Measurements from ENCODE around the gene IFITM10. TPM values are rescaled to one million over a fixed set of nuclear protein-coding genes. Genes with fewer than 3 reads are reported as not detected.

Gene IFITM10
- total RNA-seq, 1 donor from 2014 or later = 3.4 TPM

DNA sequence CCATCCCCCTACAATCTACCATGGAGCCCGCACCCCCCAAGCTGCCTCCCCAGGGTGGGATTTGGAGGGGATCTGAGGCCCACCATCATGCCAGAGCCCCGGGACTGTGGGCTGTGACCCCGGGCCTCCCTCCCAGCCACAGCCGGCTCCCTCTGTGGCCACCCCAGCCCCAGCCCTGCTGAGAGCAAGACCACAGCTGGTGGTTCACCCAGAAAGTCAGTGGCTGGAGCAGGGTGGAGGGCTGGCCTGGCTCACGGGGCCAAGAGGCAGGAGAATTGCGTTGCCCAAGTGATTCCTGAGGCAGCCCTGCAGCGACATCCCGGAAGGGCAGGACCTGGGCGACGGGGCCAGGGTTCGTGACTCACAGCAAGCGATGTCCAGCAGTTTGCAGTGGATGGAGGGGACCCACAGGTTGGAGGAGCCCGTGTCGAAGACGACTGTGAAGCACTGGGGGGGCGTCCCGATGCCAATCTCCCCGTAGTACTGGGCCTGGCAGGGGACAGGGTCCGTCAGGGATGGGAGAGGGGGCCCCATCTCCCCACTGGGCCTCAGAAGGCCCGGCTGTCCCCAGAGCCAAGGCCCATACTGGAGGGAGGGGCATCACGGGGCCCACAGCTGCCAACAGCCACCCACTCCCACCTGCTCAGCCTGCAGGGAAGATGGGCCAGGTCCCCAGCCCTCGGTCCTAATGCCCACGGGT, 8.9 kb upstream of the IFITM10 start:
- DNase-seq (ENCODE audit: extremely low spot score, unreplicated experiment) = no peak
- no peak overlapping the region for H3K4me3 Mint-ChIP-seq
- H3K27me3 Mint-ChIP-seq = no peaks in the 10 kb centered on the region
- no peaks in the 10 kb centered on the region for H3K9me3 Mint-ChIP-seq
- H3K27ac Mint-ChIP-seq = no peak overlapping the region
- peaks cover 2% of the 10 kb centered on the region for H3K4me1 Mint-ChIP-seq (ENCODE audit: unreplicated experiment)
- H3K36me3 Mint-ChIP-seq = no peaks in the 10 kb centered on the region
- TF ChIP-seq, protein P1, sequence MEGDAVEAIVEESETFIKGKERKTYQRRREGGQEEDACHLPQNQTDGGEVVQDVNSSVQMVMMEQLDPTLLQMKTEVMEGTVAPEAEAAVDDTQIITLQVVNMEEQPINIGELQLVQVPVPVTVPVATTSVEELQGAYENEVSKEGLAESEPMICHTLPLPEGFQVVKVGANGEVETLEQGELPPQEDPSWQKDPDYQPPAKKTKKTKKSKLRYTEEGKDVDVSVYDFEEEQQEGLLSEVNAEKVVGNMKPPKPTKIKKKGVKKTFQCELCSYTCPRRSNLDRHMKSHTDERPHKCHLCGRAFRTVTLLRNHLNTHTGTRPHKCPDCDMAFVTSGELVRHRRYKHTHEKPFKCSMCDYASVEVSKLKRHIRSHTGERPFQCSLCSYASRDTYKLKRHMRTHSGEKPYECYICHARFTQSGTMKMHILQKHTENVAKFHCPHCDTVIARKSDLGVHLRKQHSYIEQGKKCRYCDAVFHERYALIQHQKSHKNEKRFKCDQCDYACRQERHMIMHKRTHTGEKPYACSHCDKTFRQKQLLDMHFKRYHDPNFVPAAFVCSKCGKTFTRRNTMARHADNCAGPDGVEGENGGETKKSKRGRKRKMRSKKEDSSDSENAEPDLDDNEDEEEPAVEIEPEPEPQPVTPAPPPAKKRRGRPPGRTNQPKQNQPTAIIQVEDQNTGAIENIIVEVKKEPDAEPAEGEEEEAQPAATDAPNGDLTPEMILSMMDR (conservative IDR thresholded peaks at IDR 0.05) = no peak

DNA sequence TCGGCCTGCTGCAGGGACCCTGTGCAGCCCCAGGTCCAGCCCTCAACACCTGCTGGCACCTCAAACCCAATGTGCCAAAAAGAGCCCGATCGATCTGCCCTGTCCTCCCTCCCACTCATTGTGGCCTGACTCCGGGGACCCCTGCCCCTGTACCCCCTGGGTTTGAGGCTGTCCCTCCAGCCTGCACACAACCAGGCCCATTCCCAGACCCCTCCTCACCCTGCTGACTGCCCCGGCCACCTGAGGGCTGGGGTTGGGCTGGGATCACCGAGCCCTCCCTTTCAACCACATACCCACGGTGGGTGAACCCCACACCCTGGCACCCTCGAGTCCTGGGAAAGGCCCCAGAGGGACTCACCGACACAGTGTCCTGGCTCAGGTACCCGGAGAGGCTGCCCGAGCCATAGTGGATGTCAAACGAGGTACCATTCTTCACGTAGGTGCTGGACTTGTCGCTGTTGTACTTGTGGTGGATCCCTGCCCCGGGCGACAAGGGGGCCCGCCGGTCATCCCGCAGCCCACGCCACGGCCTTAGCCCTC, 8.3 kb upstream of the IFITM10 start:
- H3K36me3 Mint-ChIP-seq = no peaks in the 10 kb centered on the region
- H3K4me3 Mint-ChIP-seq = no peak overlapping the region
- H3K4me1 Mint-ChIP-seq (ENCODE audit: unreplicated experiment) = no peaks in the 10 kb centered on the region
- H3K9me3 Mint-ChIP-seq = no peaks in the 10 kb centered on the region
- H3K27me3 Mint-ChIP-seq = no peaks in the 10 kb centered on the region
- TF ChIP-seq, protein P1 (conservative IDR thresholded peaks at IDR 0.05) = no peak
- no peak overlapping the region for H3K27ac Mint-ChIP-seq
- DNase-seq (ENCODE audit: extremely low spot score, unreplicated experiment) = no peak

DNA sequence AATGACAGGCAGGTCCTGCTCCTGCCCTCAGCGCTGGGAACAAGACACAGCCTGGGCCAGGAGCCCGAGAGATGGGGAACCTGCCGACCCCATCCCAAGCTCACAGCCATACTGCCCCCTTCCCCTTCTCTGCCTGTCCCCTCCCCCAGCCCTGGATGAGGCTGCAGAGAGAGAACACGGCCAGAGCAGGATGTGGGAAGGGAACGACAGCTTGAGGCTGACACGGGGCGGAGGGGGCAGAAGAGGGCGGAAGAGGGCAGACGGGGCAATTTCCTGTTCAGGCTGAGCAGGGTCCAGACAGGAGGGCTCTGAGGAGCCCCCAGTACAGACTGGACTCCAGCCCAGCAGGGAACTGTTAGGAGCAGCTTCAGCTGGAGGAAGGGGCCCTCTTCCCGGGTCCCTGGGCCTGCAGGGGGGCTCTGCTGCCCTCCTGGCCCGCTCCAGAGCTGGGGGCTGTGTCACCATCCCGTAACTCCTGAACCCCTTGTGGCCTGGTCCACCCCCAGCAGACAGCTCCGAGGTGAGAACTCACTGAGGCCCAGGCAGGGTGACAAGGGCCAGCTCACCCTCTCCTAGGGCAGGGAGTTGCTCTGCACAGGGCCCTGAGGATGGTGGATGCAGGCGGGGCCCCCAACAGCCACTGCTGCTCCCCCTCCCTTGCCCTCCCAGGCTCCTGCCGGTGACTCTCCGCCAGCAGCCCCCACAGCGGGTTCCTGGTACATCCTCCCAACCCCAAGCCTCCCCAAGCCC, 7.6 kb upstream of the IFITM10 start:
- Mint-ChIP-seq H3K27me3 (no peaks in the 10 kb centered on the region), H3K36me3 (no peaks in the 10 kb centered on the region), H3K4me3 (no peak overlapping the region), H3K4me1 (ENCODE audit: unreplicated experiment) (no peaks in the 10 kb centered on the region), H3K27ac (no peak overlapping the region), H3K9me3 (no peaks in the 10 kb centered on the region)
- TF ChIP-seq, protein P1 (conservative IDR thresholded peaks at IDR 0.05) = no peak
- DNase-seq (ENCODE audit: extremely low spot score, unreplicated experiment) = no peak

DNA sequence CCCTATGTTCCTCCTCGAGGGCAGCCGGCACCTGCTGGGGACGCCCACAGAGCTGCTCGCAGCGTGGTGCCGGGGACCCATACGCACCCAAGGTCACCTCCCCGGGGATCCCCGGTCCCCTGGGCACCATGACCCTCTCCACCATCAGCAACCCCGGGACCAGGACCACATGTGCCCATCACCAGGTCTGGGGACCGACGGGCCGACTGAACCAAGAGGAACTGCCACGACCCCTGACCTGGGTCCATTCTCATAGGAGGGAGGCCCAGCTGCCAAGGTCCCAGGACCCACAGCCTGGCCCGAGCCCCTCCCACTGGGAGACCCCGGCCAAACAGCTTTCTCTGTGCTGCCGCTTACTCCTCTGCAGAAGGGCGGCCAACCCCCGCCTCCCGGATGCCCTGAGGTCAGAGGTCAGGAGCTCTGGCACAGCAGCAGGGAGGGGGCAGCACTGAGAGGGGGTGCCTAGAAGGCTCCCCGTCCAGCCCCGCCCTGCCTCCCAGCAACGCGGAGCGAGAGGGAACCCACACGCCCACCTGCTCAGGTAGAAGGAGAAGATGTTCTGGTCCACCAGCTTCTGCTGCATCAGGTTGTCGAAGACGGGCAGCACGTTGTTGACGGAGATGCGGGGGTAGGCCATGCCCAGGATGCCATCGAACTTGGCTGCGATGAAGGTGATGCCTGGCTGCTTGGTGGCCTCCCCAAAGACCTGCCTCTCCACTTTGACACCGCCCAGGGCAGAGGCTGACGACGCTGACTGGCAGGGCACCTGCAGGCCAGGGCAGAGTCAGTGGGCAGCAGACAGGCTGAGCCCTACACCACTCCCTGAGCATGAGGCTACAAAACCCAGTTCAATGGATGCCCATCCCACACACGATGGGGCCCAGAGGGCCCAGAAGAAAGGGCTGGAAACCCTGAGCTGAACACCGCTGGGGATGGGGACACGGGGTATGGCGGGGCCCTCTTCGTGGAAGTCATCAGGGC, 6.7 kb upstream of the IFITM10 start:
- Mint-ChIP-seq H3K36me3 (no peaks in the 10 kb centered on the region), H3K4me3 (no peak overlapping the region), H3K27me3 (no peaks in the 10 kb centered on the region), H3K27ac (no peak overlapping the region), H3K4me1 (ENCODE audit: unreplicated experiment) (no peaks in the 10 kb centered on the region), H3K9me3 (no peaks in the 10 kb centered on the region)
- DNase-seq (ENCODE audit: extremely low spot score, unreplicated experiment) = no peak
- TF ChIP-seq, protein P1 (conservative IDR thresholded peaks at IDR 0.05) = no peak
